Thymus (tissue), 11 donors: Measurements from ENCODE around the gene NR2F6. TPM values are rescaled to one million over a fixed set of nuclear protein-coding genes. Genes with fewer than 3 reads are reported as not detected.
"Not testable (repeated sequence)": the region's sequence is repeated elsewhere in the genome, so short reads cannot be mapped to it uniquely, and the experiment has no call there.

ENCODE experiments used
- DNase-seq, 9 donors: peaks; one replicate each; pipeline ENCODE4 v3.0.0-alpha.2; 2013; ENCODE audit warnings: low spot score in 9 of 9, low read depth in 6 of 9, missing footprints in 1 of 9
- H3K27ac ChIP-seq, 2 donors: one replicate each; pipeline ENCODE4 v1.5.1; 2013; ENCODE audit warnings: control low read depth in 1 of 2, low read depth in 1 of 2, low read length in 1 of 2, mild to moderate bottlenecking in 1 of 2, moderate library complexity in 1 of 2
- H3K27me3 ChIP-seq, 2 donors: one replicate each; pipeline ENCODE4 v1.5.1; 2013; ENCODE audit warnings: low read length in 1 of 2; ENCODE audit not compliant: control insufficient read depth in 2 of 2, insufficient read depth in 1 of 2
- H3K36me3 ChIP-seq, 2 donors: one replicate each; pipeline ENCODE4 v1.5.1; 2013; ENCODE audit warnings: low read length in 1 of 2, mild to moderate bottlenecking in 1 of 2, moderate library complexity in 1 of 2; ENCODE audit not compliant: control insufficient read depth in 2 of 2, insufficient read depth in 2 of 2
- H3K4me1 ChIP-seq, 2 donors: one replicate each; pipeline ENCODE4 v1.5.1; 2013; ENCODE audit warnings: low read length in 2 of 2; ENCODE audit not compliant: control insufficient read depth in 2 of 2, insufficient read depth in 2 of 2
- H3K4me3 ChIP-seq, 2 donors: one replicate each; pipeline ENCODE4 v1.5.1; 2013; ENCODE audit warnings: low read length in 2 of 2, control low read depth in 1 of 2, mild to moderate bottlenecking in 1 of 2
- H3K9me3 ChIP-seq, 2 donors: one replicate each; pipeline ENCODE4 v1.5.1; 2013; ENCODE audit warnings: low read length in 1 of 2, mild to moderate bottlenecking in 1 of 2; ENCODE audit not compliant: control insufficient read depth in 2 of 2, insufficient read depth in 1 of 2
- WGBS: extraction: QIAGEN DNeasy Blood & Tissue Kit; methylation state at CpG from one replicate; pipeline ENCODE4 v1.1.7; 2013; 5-methylcytosine and 5-hydroxymethylcytosine counted together
- polyA plus RNA-seq: library from polyadenylated mRNA; stranded (reverse); fragments of 200-250 nt; gene quantifications from one replicate; pipeline ENCODE4 v1.2.3, GENCODE V29; 2013
- total RNA-seq: library from RNA; stranded (reverse); fragments of 120-200 nt; gene quantifications from one replicate; pipeline ENCODE4 v1.2.4, GENCODE V29; 2013
- donor health status: healthy.

The NR2F6 gene
- total and polyA plus RNA-seq, 2 donors = 9.4 to 15.0 TPM

GRCh38 chr19:17195106-17195505, 50.6 kb downstream of the NR2F6 start:
- H3K36me3 ChIP-seq = peaks cover 68 to 83% of the 10 kb centered on the region in 2 donors
- H3K4me1 ChIP-seq = peaks cover under 1 to 1% of the 10 kb centered on the region in 2 donors
- H3K4me3 ChIP-seq = no peak overlapping the region
- peaks cover 0 to 1% of the 10 kb centered on the region in 2 donors for H3K9me3 ChIP-seq
- H3K27ac ChIP-seq = no peak overlapping the region
- WGBS = 99% methylated on average over 23 of the region's 23 CpGs
- no peaks in the 10 kb centered on the region for H3K27me3 ChIP-seq
- DNase-seq = no peak

GRCh38 chr19:17194608-17195007, 51.1 kb downstream of the NR2F6 start:
- H3K4me1 ChIP-seq = peaks cover 3% of the 10 kb centered on the region in 2 donors
- no peak for DNase-seq
- H3K4me3 ChIP-seq = no peak overlapping the region
- 98% methylated on average over 16 of the region's 16 CpGs for WGBS
- peaks cover 0 to 1% of the 10 kb centered on the region in 2 donors for H3K9me3 ChIP-seq
- no peaks in the 10 kb centered on the region for H3K27me3 ChIP-seq
- H3K36me3 ChIP-seq = peaks cover 68 to 81% of the 10 kb centered on the region in 2 donors
- no peak overlapping the region for H3K27ac ChIP-seq

GRCh38 chr19:17192751-17193150, 53.0 kb downstream of the NR2F6 start:
- Histone ChIP-seq H3K9me3 (peaks cover 0 to 1% of the 10 kb centered on the region in 2 donors), H3K27ac (no peak overlapping the region), H3K36me3 (peaks cover 70 to 75% of the 10 kb centered on the region in 2 donors), H3K27me3 (no peaks in the 10 kb centered on the region), H3K4me1 (peaks cover 3 to 5% of the 10 kb centered on the region in 2 donors), H3K4me3 (no peak overlapping the region)
- DNase-seq = no peak
- WGBS = 99% methylated on average over 26 of the region's 26 CpGs

- peaks cover 69 to 78% of the 10 kb centered on the region in 2 donors for H3K36me3 ChIP-seq
- H3K9me3 ChIP-seq, H3K27ac ChIP-seq, H3K4me3 ChIP-seq, H3K27me3 ChIP-seq, DNase-seq, H3K4me1 ChIP-seq: not testable (repeated sequence)
- 87% methylated on average over 6 of the region's 6 CpGs for WGBS
Measured at GRCh38 chr19:17191736-17192135, 54.0 kb downstream of the NR2F6 start.

GRCh38 chr19:17185590-17185989, 60.1 kb downstream of the NR2F6 start:
- Histone ChIP-seq H3K4me1 (peaks cover 5 to 8% of the 10 kb centered on the region in 2 donors), H3K9me3 (no peaks in the 10 kb centered on the region), H3K27me3 (no peaks in the 10 kb centered on the region), H3K4me3 (no peak overlapping the region), H3K27ac (no peak overlapping the region), H3K36me3 (peaks cover 53 to 65% of the 10 kb centered on the region in 2 donors)
- WGBS = 97% methylated on average over 8 of the region's 8 CpGs
- no peak for DNase-seq

- Histone ChIP-seq H3K36me3 (peaks cover 47 to 61% of the 10 kb centered on the region in 2 donors), H3K4me3 (no peak overlapping the region), H3K9me3 (no peaks in the 10 kb centered on the region), H3K4me1 (peaks cover 2 to 5% of the 10 kb centered on the region in 2 donors), H3K27me3 (no peaks in the 10 kb centered on the region), H3K27ac (peak overlapping the region in 1 of 2 donors; percentile 75)
- DNase-seq = peak in 4 of 9 donors; percentile 10 to 56 (median 21)
- 81% methylated on average over 12 of the region's 12 CpGs for WGBS
Measured at GRCh38 chr19:17184371-17184841, 61.3 kb downstream of the NR2F6 start.

- peak overlapping the region in 1 of 2 donors; percentile 75 for H3K27ac ChIP-seq
- DNase-seq = peak in 5 of 9 donors; percentile 3 to 55 (median 11)
- H3K4me1 ChIP-seq = peaks cover 0 to 5% of the 10 kb centered on the region in 2 donors
- peaks cover 47 to 57% of the 10 kb centered on the region in 2 donors for H3K36me3 ChIP-seq
- H3K4me3 ChIP-seq = no peak overlapping the region
- H3K27me3 ChIP-seq = no peaks in the 10 kb centered on the region
- 44% methylated on average over 11 of the region's 11 CpGs for WGBS
- no peaks in the 10 kb centered on the region for H3K9me3 ChIP-seq
Measured at GRCh38 chr19:17183858-17184321, 61.8 kb downstream of the NR2F6 start.

- WGBS = 68% methylated on average over 14 of the region's 14 CpGs
Measured at GRCh38 chr19:17183271-17183761, 62.4 kb downstream of the NR2F6 start.

More at GRCh38 chr19:17183271-17183761, 62.4 kb downstream of the NR2F6 start:
- Histone ChIP-seq H3K27ac (peak overlapping the region in 1 of 2 donors; percentile 15), H3K4me1 (peaks cover 0 to 5% of the 10 kb centered on the region in 2 donors), H3K9me3 (no peaks in the 10 kb centered on the region), H3K27me3 (no peaks in the 10 kb centered on the region), H3K4me3 (no peak overlapping the region), H3K36me3 (peaks cover 46 to 58% of the 10 kb centered on the region in 2 donors)
- DNase-seq = peak in 3 of 9 donors; percentile 6 to 12 (median 8)
